Psoas muscle (tissue), 8 donors: ENCODE results near the gene AQP6. TPM values are rescaled to one million over a fixed set of nuclear protein-coding genes. Genes with fewer than 3 reads are reported as not detected.

ENCODE experiments used
- ATAC-seq, 4 donors: fragments of 200-7000 bp; cut with Tn5 transposase; one replicate each; pipeline ENCODE4 v1.9.1; 2020; ENCODE audit warnings: moderate library complexity in 3 of 4, mild to moderate bottlenecking in 2 of 4
- DNase-seq, 2 donors: peaks; one replicate each; pipeline ENCODE4 v3.0.0-alpha.2; 2020
- H3K27ac ChIP-seq: fragments of 200-600 bp; one replicate; pipeline ENCODE4 v1.8.0; 2022
- H3K27me3 ChIP-seq, 3 donors: fragments of 200-600 bp in 1 of 3; one replicate each; pipeline versions ENCODE4 v1.6.1 to v1.8.0; 2013 to 2022; ENCODE audit warnings: low read length in 2 of 3, mild to moderate bottlenecking in 2 of 3, moderate library complexity in 1 of 3; ENCODE audit not compliant: insufficient read depth in 3 of 3
- H3K36me3 ChIP-seq, 2 donors: fragments of 200-600 bp in 1 of 2; one replicate each; pipeline versions ENCODE4 v1.6.1 to v1.8.0; 2013 to 2022; ENCODE audit warnings: low read depth in 1 of 2, mild to moderate bottlenecking in 1 of 2, moderate library complexity in 1 of 2; ENCODE audit not compliant: insufficient read depth in 1 of 2
- H3K4me1 ChIP-seq: fragments of 200-600 bp; one replicate; pipeline ENCODE4 v1.8.0; 2022
- H3K4me3 ChIP-seq: fragments of 200-600 bp; one replicate; pipeline ENCODE4 v1.8.0; 2022; ENCODE audit warnings: mild to moderate bottlenecking
- H3K9me3 ChIP-seq: fragments of 200-600 bp; one replicate; pipeline ENCODE4 v1.8.0; 2022
- CTCF ChIP-seq: fragments of 200-600 bp; IDR thresholded peaks from one replicate; pipeline ENCODE4 v1.8.0; 2022; ENCODE audit warnings: antibody characterized with exemption
- WGBS, 3 donors: extraction: QIAGEN DNeasy Blood & Tissue Kit; methylation state at CpG; one replicate each; pipeline versions ENCODE4 v1.1.6 to v1.1.7; 2013; 5-methylcytosine and 5-hydroxymethylcytosine counted together
- intact Hi-C, 2 donors: fragments of 100-400 bp; cut with DNase I; formaldehyde crosslinking; loops; one replicate each; pipeline versions ENCODE4 v1.11.0 to v1.14.2; 2022
- polyA plus RNA-seq, 3 donors: library from polyadenylated mRNA; stranded (reverse); fragments of 200-250 nt; gene quantifications; one replicate each; pipeline ENCODE4 v1.2.3, GENCODE V29; 2013
- total RNA-seq, 4 donors: library from RNA; stranded (reverse); fragmentation: NEBNext Ultra II Directional in 2 of 4; extraction: Animal tissue kit (Norgen Biotek cat#: 25700) in 2 of 4; gene quantifications; one replicate each; pipeline versions ENCODE4 v1.2.1 to v1.2.4, GENCODE V29; 2021 to 2023
- donor health status: healthy with polysubstance abuse.
- donor health status: DM: no; HTN: no; CAD: no; lungs with moderate emphysema.
- donor health status: Bipolar disorder and iron deficiency.
- donor health status: healthy.
- donor health status: DM: yes; HTN: yes; CAD: no.
- donor health status: DM: no; HTN: no; CAD: no.
- donor health status: DM: no; HTN: no; CAD: no.
- donor health status: DM: yes; HTN: yes; CAD: no.

AQP6 gene
- total and polyA plus RNA-seq, 7 donors = 0.04 TPM; not detected in 6

DNA sequence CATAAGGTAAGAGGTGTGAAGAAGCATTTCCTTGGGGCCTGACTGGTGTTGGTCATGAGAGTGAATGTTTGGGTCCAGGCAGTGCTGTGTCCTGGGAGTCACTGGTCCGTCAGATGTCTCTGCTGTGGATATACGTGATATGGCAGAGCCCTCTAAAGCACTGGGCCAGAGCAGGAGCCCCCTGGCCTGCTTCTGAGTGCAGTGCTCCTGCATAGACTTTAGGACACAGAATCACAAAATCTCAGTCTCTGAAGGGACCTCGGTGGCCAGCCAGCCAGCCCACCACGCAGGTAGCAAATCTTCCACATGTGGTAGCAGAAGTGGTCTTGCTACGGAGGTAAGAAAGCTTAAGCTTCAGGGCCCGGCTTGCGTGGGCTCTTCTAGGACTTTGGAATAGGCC lies 40.7 kb upstream of the AQP6 start:
- Histone ChIP-seq H3K36me3 (no peaks in the 10 kb centered on the region), H3K4me3 (no peak overlapping the region), H3K27ac (no peak overlapping the region), H3K27me3 (no peaks in the 10 kb centered on the region), H3K9me3 (no peaks in the 10 kb centered on the region), H3K4me1 (no peaks in the 10 kb centered on the region)
- no peak for DNase-seq
- no peak for TF ChIP-seq CTCF
- no peak for ATAC-seq
- 68 to 72% (median 70%) methylated on average over 7 of the region's 7 CpGs for WGBS, 3 donors
- intact Hi-C loops = no loop called here

- H3K9me3 ChIP-seq = no peaks in the 10 kb centered on the region
- DNase-seq (no peak), ATAC-seq (no peak)
- H3K27ac ChIP-seq = no peak overlapping the region
- 69 to 81% (median 74%) methylated on average over 8 of the region's 8 CpGs for WGBS, 3 donors
- H3K4me1 ChIP-seq = no peaks in the 10 kb centered on the region
- no peaks in the 10 kb centered on the region for H3K27me3 ChIP-seq
- intact Hi-C loops = no loop called here
- no peaks in the 10 kb centered on the region for H3K36me3 ChIP-seq
- TF ChIP-seq CTCF = no peak
- no peak overlapping the region for H3K4me3 ChIP-seq
Measured at GRCh38 chr12:49932533-49933130, 40.1 kb upstream of the AQP6 start.

- Histone ChIP-seq H3K4me3 (no peak overlapping the region), H3K27me3 (no peaks in the 10 kb centered on the region), H3K27ac (no peak overlapping the region), H3K9me3 (no peaks in the 10 kb centered on the region), H3K4me1 (no peaks in the 10 kb centered on the region), H3K36me3 (no peaks in the 10 kb centered on the region)
- ATAC-seq (no peak), DNase-seq (no peak)
- intact Hi-C loops = no loop called here
- 66 to 75% (median 74%) methylated on average over 5 of the region's 5 CpGs for WGBS, 3 donors
- TF ChIP-seq CTCF = no peak
Measured at GRCh38 chr12:49933796-49934195, 39.0 kb upstream of the AQP6 start.

DNA sequence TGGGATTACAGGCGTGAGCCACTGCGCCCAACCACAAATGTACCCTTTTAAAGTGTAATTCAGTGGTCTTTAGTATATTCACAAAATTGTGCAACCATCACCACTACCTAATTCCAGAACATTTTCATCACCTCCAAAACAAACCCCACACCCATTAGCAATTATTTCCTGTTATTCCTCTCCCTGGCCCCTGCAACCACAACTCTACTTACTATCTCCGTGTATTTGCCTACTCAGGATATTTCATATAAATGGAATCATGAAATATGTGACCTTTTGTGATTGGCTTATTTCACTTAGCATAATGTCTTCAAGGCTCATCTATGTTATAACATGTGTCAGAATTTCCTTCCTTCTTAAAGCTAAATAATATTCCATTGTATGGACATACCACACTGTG lies 38.2 kb upstream of the AQP6 start:
- no peaks in the 10 kb centered on the region for H3K9me3 ChIP-seq
- WGBS, 3 donors = 92 to 96% (median 92%) methylated on average over 3 of the region's 3 CpGs
- DNase-seq (no peak), ATAC-seq (no peak)
- H3K27me3 ChIP-seq = no peaks in the 10 kb centered on the region
- H3K4me1 ChIP-seq = no peaks in the 10 kb centered on the region
- intact Hi-C loops = no loop called here
- no peak overlapping the region for H3K27ac ChIP-seq
- H3K36me3 ChIP-seq = no peaks in the 10 kb centered on the region
- H3K4me3 ChIP-seq = no peak overlapping the region
- no peak for TF ChIP-seq CTCF

GRCh38 chr12:49936925-49937324 lies 35.8 kb upstream of the AQP6 start:
- Histone ChIP-seq H3K36me3 (no peaks in the 10 kb centered on the region), H3K9me3 (no peaks in the 10 kb centered on the region), H3K4me3 (no peak overlapping the region), H3K27me3 (no peaks in the 10 kb centered on the region), H3K27ac (no peak overlapping the region), H3K4me1 (no peaks in the 10 kb centered on the region)
- no peak for ATAC-seq
- WGBS, 3 donors = 88 to 94% (median 90%) methylated on average over 3 of the region's 3 CpGs
- no peak for TF ChIP-seq CTCF
- DNase-seq = no peak
- intact Hi-C loops = no loop called here
